GM21367 (cell line): ENCODE results near the gene COL21A1.

ENCODE experiments used
- ATAC-seq: cut with Tn5 transposase; IDR thresholded peaks from one replicate; pipeline ENCODE4 v1.9.1; 2021; ENCODE audit not compliant: unreplicated experiment

COL21A1 gene

DNA sequence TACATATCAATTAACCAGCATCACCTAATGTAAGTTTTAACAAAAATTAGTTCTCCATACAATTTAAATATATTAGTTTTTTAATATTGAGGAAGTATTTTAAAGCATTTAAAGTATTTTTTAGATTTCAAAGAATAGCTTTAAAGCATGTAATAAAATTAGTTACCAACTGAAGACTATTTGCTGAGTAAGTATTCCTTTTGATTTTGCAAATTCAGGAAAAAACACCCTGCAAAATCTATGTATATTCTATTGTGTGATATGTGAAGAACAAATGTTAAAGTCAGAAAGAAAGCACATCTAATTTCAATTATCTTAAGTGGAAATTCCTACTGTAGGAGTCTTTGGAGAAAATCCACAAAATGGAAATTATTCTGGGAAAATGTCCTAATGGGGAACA is 107.3 kb downstream of the COL21A1 start:
- ATAC-seq: no peak

DNA sequence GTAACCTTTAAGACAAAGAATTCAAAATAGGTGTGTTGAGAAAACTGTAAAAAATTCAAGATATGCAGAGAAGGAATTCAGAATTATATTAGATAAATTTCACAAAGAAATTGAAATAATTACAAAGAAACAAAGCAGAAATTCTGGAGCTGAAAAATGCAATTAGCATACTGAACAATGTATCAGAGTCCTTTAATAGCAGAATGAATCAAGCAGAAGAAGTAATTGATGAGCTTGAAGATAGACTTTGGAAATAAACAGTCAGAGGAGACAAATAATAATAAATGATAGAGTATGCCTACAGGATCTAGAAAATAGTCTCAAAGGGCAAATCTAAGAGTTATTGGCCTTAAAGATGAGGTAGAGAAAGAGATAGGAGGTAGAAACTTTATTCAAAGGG is 131.7 kb downstream of the COL21A1 start:
- no peak for ATAC-seq

DNA sequence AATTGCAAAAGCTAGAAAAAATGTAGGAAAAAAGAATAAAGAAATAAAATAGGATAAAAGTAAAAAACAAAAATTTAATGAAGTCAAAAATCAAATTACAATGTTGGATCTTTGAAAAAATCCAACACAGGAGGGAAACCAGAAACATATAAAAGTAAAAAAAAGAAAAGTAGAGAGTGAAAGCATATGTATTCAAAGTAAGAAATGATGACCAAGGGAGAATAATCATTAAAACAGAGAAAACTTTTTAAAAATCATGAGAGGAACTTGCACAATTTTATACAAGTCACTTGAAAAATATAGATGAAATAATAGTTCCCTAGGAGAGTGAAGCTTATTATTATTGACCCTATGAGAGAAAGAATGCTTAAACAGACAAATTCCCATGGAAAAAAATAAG is 138.2 kb downstream of the COL21A1 start:
- no peak for ATAC-seq

DNA sequence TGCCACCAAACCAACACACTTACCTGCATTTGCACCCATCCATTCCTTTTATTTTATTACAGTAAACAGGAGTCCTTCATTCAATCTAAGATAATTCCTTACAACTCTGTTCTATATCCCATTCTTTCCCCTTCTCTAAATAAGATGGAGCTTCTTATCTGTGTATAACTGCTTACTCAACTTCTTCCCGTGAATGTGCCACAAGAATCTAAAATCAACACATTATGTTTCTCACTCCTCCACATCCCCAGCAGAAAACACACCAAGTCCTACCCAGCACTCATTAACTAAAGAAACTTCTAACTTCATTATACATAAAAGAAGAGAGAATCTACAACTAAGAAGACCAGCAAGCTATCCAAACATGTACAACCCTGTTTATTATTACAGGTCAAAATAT is 141.1 kb downstream of the COL21A1 start:
- ATAC-seq: no peak

DNA sequence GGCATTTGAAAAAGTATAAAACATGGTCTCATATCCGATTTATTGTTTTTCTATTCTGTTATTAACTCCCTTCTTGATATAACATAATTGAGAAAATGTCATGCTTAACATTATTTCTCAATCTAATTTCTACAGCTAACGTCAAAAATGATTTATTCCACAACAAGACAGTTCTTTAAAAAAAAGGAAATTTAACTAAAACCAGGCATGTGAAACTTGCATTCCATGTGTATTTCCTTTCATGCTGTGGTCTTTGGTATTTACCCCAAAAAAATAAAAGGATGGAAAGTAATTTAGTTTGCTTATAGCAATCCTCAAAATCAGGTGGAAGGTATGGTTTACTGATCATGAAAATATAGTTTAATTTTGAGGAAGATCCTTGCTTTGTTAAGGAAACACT is 142.8 kb downstream of the COL21A1 start:
- ATAC-seq: no peak

DNA sequence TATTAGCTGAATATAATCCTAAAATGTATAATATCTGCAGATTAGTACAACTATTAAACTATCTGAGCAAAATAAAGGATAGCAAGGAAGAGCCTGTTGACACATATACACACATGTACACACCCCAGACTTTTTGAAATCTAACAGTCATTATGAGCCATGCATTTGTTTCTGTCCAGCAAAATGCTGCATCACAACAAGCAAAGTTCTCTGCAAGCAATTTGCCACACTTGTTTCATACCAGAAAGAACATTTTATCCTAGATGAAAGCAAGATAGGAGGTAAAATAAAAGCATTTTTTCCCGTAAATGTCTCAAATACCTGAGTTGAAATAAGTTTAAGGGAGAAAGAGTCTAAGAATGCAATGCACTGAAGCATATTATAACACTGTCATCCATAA is 145.2 kb downstream of the COL21A1 start:
- no peak for ATAC-seq

DNA sequence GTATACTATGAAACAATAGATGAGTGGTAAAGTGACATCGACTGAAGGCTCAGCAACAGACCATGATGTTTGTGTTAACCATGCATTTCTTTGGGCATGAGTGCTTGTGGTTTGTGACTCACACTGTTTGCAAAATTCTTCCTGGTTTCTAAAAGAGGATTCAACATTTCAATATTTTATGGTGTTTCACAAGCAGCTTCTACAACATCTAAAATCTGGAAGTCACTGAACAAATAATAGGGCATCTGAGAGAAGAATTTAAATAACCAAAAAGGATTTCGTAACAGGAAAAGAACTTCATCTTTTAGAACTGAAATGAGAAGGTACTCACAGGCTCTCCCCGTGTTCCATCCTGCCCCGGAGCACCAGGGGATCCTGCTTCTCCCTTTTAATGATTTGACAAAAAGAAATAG is 146.2 kb downstream of the COL21A1 start:
- no peak for ATAC-seq

DNA sequence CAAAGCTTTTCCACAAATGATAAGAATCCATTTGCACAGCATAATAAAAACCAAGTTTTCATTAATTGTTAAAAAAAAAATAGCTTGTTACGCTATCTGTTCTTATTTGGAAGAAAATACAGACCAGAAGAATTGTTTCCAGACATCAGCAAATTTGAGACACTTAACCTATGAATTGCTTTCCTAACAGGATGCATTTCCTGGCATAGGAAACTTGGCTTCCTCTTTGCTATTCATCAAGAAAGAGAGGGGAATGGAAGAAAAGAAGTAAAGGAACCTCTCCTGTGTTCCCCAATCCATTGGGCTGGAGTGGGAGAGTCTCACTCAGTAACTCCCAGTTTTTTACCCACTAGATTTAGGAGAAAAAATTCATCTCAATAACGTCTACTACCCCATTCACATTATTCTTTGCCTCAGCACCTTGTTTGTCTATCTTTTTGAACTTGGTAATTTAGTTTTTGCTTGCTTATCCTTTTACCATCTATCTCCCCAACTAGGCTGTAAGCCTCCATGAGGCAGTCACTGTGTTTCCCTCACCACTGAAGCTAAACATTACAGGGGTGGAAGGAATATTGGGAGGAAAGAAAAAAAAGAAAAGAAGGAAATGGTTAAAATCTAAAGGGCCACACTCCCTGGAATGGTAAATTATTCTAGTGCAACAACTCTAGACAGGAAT is 150.3 kb downstream of the COL21A1 start:
- ATAC-seq: no peak

DNA sequence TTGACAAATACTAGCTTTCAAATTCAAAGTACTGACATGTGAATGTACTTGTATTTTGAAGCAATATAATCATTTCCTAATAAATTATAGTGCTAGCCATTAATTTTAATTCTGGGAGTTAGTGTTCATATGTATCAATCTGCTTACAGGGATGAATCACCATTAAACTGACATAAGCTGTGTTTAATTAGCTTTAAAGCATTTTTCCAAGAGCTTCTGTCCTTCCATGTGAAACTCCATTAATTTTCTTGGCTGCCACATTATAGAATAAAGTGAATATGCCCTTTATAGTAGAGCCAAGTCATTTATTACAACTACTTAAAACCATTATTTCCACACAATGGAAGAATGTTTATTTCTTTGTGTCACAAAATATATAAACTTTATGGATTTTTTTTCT is 150.8 kb downstream of the COL21A1 start:
- no peak for ATAC-seq

DNA sequence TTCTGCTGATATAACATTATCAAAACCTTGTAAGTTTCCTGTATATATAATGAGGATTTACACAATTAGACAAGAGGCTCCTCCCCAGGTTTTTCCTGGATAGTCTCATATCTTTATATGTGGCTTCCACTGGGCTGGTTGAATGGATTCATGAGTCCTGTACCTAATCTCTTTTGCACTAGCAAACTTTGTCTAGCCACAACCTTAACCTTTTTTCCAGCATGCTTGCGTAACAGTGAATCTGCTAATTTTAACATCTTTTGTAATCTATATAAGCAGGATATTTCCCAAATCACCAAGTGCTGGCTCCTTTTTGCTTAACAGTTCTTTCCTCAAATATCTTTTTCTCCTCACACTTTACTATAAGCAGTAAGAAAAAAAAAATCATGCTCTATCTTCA is 153.6 kb downstream of the COL21A1 start:
- no peak for ATAC-seq

DNA sequence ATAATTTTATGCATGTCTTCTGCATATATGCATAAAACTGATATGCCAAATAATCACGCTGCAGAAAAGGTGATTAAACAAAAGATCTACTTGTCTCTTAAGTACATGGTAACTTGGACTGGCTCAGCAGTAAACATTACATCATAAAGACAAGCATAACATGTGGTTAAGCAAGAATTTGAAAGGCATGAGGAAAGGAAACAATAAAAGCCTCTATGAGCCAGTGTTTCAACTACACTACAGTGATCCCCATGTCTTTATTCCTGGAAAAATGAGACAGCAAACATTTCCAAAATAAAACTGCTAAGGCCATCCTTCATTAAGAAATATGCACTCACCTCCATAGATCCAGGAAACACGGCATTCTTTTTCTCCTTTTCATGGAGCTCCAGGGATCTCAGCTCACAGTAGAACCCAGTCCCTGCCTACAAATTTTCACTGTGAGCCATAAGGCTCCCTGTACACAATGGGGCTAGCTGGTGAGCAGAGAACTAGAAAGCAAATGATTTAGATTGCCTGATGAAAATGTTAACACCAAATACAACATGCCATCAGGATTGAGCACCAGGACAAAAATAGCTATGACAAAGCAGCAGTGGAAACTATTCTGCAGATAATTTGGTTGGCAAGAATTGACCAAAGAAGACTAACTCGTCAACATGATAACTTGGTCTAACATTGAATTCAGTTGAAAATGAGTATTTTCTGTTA is 156.1 kb downstream of the COL21A1 start:
- no peak for ATAC-seq

DNA sequence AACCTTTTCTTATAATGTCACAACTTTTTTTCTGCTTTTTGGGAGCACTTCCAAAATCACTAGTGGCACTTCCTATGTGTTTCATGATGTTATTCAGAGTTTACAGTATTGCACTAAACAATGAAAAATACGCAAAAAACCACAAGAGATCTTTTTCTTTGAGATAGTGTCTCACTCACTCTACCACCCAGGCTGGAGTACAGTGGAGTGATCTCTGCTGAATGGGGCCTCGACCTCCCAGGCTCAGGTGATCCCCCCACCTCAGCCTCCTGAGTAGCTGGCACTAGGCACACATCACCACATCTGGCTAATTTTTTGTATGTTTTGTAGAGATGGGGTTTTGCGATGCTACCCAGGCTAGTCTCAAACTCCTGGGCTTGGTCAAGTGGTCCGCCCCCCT is 158.7 kb downstream of the COL21A1 start:
- ATAC-seq: no peak

DNA sequence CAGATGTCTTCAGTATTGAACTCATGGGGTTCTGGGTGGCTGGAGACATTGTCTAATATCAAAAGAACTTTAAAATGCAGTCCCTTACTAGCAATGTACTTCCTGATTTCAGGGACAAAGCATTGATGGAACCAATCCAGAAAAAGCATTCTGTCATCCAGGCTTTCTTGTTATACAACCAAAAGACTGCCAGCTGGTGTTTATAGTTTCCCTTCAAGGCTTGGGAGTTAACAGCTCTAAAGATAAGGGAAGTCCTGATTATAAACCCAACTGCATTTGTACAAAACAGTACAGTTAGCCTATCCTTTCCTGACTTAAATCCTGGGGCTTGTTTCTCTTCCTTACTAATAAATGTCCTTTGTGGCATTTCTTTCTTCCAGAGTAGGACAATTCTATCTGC is 160.0 kb downstream of the COL21A1 start:
- ATAC-seq: no peak

DNA sequence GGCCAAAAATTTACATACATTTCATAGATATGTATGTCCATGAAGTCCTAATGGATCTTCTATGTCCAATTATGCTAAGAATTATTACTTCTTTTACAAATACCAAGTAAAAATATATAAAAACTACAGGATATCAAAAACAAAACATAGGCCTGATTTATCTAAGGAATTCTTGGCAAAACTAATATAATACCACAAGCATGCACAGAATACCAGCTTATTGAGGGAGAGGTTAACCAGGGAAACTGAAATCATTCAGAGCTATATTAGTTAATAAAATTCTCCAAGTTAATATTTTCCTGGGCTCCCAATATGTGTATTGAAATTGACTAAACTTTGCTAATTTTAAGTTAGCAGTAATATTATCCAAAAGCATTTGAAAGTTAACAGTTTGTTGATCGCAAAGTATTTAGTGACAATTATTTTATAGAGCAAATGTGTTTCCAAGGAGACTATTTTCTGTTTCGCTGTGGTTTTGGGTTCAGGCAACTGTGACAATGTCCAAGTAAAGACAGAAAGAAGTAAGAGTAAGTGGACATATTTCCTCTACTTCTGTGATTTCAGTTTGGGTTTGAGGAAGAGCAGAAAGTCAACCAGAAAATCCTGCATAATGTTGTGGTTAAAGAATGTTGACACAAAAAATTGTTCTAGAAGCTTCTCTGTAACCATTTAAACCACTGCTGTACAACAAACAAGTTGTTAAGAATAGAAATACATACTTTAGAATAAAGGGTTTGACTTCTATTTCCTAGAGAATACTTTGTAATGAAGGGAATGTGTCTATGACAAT is 167.4 kb downstream of the COL21A1 start:
- no peak for ATAC-seq

DNA sequence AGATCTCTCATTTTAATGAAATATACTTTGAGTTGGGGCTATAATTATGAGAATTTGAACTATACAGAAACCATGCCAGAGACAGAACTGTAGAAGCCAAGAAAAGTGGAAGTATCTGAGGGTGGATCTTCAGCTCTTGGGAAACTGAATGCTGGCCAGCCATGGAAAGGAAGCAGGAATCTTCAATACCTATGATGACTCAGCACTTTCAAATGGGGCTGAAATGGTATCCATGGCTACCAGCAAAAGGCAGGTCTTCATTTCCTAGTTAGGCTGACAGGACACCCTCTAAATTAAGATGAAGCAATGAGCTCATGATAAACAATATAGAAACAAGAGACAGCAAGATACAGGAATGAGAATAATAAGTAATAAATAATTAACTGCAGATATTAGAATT is 171.3 kb downstream of the COL21A1 start:
- no peak for ATAC-seq

DNA sequence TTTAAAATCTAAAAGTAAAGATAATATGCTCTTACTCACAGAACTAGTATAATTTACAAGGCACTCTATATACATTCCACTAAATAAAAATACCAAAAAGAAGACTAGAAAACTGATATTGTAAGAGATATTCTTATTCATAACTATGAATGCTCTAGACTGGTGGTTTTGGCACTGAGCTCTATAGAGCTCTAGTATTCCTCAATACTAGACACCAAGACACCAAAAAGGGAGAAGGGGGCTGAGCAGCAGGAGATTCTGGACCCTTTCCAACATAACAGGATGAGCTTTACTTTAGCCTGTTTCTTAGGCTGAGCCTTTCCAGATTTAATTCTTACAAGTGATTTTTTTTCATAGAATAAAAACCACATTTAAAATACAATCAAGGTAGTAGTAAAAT is 173.6 kb downstream of the COL21A1 start:
- ATAC-seq: no peak

DNA sequence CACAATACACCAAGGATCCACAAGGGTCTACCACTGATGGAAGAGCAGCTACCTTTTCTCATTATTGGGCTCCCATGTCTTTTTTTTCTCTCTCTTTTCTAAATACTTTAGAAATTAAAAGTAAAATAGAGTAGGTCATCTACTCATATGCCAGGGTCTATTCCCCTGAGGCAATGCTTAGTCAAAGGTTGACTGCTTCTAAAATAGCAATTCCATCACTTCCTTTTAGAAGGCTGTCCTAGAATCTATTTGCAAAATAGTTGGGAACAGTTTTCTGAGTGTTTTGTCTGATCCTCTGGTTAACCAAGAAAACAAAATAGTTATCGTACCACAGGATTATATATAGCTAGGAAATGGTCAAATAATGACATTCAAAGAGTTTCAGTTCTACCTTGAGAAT is 174.1 kb downstream of the COL21A1 start:
- no peak for ATAC-seq

DNA sequence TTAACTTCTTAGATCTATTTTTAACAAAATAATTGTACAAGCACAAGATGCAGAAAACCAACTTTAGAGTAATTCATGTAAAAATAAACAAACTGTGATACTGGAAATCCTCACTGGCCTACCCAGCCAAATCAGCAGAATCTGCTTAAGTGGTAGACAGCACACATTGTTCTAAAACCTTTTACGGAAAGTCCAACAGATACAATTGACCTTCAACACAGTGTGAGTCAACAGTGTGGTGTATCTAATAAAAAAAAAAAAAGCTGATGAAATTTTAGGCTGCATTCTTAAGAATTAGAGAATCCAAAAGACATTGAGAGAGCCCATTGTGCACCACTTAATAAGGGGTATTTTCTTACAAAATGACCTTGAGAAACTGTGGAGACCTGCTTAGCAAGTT is 174.5 kb downstream of the COL21A1 start:
- ATAC-seq: no peak

DNA sequence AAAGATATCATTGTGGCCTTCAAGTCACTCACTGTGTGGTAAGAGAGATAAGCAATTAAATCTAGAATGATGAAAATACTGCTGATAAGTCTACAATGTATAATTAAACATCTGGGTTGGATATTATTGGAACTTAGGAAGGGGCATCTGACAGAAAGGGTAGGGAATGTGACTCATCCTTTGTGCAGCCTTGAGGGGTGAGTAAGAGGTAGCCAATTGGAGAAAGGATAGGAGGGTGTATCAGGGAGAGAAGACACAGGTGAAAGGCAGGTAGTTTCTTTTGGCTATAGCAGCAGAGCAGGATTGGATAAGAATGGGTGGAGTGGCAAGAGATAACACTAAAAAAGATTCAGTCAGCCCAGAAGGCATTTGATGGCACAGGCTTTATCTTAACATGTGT is 182.0 kb downstream of the COL21A1 start:
- ATAC-seq: no peak

DNA sequence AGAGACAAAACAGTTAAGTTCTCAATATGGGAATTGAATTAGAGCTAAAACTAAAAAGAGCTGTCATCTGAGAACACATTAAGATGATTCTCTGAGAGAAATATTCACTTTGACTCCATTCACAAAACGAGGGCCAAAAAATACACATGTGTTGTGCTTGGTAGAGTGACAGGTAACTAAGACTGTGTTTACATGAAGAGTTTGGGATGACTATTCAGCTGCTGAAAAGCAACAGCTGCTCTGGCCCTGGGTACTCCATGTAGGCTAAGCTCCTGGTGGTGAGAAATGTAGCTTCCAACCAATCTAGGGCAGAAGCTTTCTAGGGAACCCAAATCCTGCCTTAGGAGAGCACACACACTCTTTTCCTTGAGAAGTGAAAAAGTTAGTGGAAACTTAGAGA is 184.5 kb downstream of the COL21A1 start:
- no peak for ATAC-seq

DNA sequence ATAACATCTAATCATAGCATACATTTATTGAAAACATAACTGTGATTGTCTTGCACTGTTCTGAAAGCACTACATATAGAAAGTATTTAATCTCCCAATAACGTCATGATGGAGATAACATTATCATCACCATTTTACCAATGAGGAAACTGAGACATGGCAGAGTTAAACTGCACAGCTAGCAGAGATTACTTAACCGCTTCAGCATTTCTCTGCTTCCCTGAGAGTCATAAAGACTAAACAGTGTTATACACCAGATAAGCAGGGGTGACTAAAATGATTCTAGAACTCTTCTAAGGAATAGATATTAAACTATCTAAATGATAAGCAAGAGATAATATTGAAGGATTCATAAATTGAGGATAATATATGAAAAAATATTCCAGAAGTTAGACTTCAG is 188.7 kb downstream of the COL21A1 start:
- no peak for ATAC-seq

DNA sequence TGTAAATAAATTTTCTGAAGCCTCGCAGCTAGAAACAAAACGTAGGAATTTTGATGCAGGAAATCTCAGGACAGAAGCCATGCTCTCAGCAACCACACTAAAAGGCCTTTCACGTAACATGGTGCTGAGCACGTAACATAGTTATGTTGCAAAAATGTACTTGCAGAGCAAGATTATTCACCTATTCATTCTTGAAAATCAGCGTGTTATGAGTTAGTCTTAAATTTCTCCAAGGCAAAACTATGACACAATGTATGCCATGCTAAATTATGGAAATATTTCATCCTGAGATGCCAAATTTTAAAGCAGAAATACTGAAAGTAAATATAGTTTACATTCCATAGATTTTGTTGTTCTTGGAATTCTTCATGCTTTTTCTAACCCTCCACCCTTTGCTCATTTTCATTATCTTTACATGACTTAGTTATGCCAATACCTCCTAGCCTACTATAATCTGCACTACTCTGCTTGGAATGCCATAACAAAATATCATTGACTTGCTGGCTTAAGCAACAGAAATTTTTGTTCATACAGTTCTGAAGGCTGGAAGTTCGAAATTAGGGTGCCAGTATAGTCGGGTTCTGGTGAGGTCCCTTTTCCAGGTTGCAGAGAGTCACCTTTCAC is 192.2 kb downstream of the COL21A1 start:
- ATAC-seq: no peak
